A549 (cell line): ENCODE measurements around the gene PROC. TPM values are rescaled to one million over a fixed set of nuclear protein-coding genes. Genes with fewer than 3 reads are reported as not detected.

Source experiments
- ATAC-seq, 2 experiments: fragments of 200-7000 bp in 1 of 2; fragments of >200 bp in 1 of 2; cut with Nextera tagmentation in 1 of 2; cut with Tn5 transposase in 1 of 2; 3 replicates each; pipeline versions ENCODE4 v1.8.0 to v1.9.1; 2018 to 2020; ENCODE audit warnings: mild to moderate bottlenecking in 1 of 2, moderate library complexity in 1 of 2
- CTCF ChIA-PET: fragments of 300-600 bp; sonication (Branson Sonifier 250); formaldehyde crosslinking; extraction: SDS; loops from one replicate; lab custom pipeline; 2021; ENCODE audit warnings: antibody characterized with exemption, inconsistent platforms; lab: Yijun Ruan, JAX
- POLR2A ChIA-PET: fragments of 350-600 bp; formaldehyde crosslinking; extraction: SDS; loops from one replicate; lab custom pipeline; 2021; ENCODE audit warnings: antibody characterized with exemption, inconsistent platforms; lab: Yijun Ruan, JAX
- DNase-seq, 2 experiments: peaks; one replicate each; pipeline versions ENCODE4 v3.0.0 to v3.0.0-alpha.2; 2011 to 2016; ENCODE audit warnings: low read depth in 1 of 2, low spot score in 1 of 2
- FAIRE-seq: peaks from 2 replicates; lab custom pipeline; 2011; peaks lifted over from hg19 to GRCh38; lab: Jason Lieb, UNC
- H3K27ac ChIP-seq, 2 experiments: fragments of >200 bp; sonication (Bioruptor Twin); formaldehyde crosslinking; 3 replicates each; pipeline ENCODE4 v1.5.1; 2016 to 2017
- H3K4me1 ChIP-seq: fragments of >200 bp; sonication (Bioruptor Twin); formaldehyde crosslinking; 3 replicates; pipeline ENCODE4 v1.6.1; 2016
- H3K4me2 ChIP-seq: fragments of >200 bp; sonication (Bioruptor Twin); formaldehyde crosslinking; 3 replicates; pipeline ENCODE4 v1.6.1; 2016
- H3K4me3 ChIP-seq: fragments of >200 bp; sonication (Bioruptor Twin); formaldehyde crosslinking; 3 replicates; pipeline ENCODE4 v1.5.1; 2016
- H3K9me3 ChIP-seq: fragments of >200 bp; sonication (Bioruptor Twin); formaldehyde crosslinking; 3 replicates; pipeline ENCODE4 v1.6.1; 2016
- ATOH8 ChIP-seq: fragments of 250-450 bp; sonication (Bioruptor Pico); IDR thresholded peaks from 2 replicates; pipeline ENCODE4 v1.5.0; 2020; ENCODE audit warnings: low read depth, mild to moderate bottlenecking, moderate library complexity
- BHLHE40 ChIP-seq: IDR thresholded peaks from 2 replicates; pipeline ENCODE4 v1.6.1; 2012; ENCODE audit warnings: low read depth, low read length, inconsistent platforms
- CBX8 ChIP-seq: fragments of 200-600 bp; sonication (generic); IDR thresholded peaks from 2 replicates; pipeline ENCODE4 v1.6.1; 2016
- CHD2 ChIP-seq: fragments of 150-350 bp; IDR thresholded peaks from 2 replicates; pipeline ENCODE4 v1.6.1; 2014; ENCODE audit warnings: low read length; ENCODE audit not compliant: partially characterized antibody
- CTCF ChIP-seq: fragments of >200 bp; sonication (Bioruptor Twin); formaldehyde crosslinking; IDR thresholded peaks from 3 replicates; pipeline ENCODE4 v1.5.1; 2016
- ELK1 ChIP-seq: fragments of 150-350 bp; IDR thresholded peaks from 2 replicates; pipeline ENCODE4 v1.6.1; 2014; ENCODE audit warnings: low read depth, mild to moderate bottlenecking, low read length
- FOSL2 ChIP-seq, 2 experiments: fragments of 450-650 bp in 1 of 2; fragments of >200 bp in 1 of 2; sonication (Bioruptor Twin) in 1 of 2; formaldehyde crosslinking; IDR thresholded peaks; 2 replicates each; pipeline versions ENCODE4 v1.5.0 to v1.6.1; 2016 to 2020; ENCODE audit warnings: mild to moderate bottlenecking in 1 of 2, moderate library complexity in 1 of 2
- FOXS1 ChIP-seq: fragments of 250-450 bp; sonication (Bioruptor Pico); IDR thresholded peaks from 2 replicates; pipeline ENCODE4 v1.5.0; 2020; ENCODE audit warnings: mild to moderate bottlenecking, moderate library complexity
- HDAC2 ChIP-seq: fragments of 200-600 bp; sonication (generic); IDR thresholded peaks from 2 replicates; pipeline ENCODE4 v1.6.1; 2016
- HES2 ChIP-seq: fragments of >200 bp; sonication (Bioruptor Twin); formaldehyde crosslinking; IDR thresholded peaks from 2 replicates; pipeline ENCODE4 v1.6.1; 2016
- HOXB13 ChIP-seq: fragments of 250-450 bp; sonication (Bioruptor Pico); IDR thresholded peaks from 2 replicates; pipeline ENCODE4 v1.5.0; 2020; ENCODE audit warnings: low read depth, mild to moderate bottlenecking, moderate library complexity
- HOXB5 ChIP-seq: fragments of 250-450 bp; sonication (Bioruptor Pico); IDR thresholded peaks from 2 replicates; pipeline ENCODE4 v1.5.0; 2020; ENCODE audit warnings: mild to moderate bottlenecking, moderate library complexity
- KDM1A ChIP-seq: fragments of 200-600 bp; sonication (generic); IDR thresholded peaks from 2 replicates; pipeline ENCODE4 v1.6.1; 2016; ENCODE audit warnings: low read depth, mild to moderate bottlenecking
- MYC ChIP-seq: IDR thresholded peaks from 2 replicates; pipeline ENCODE4 v1.6.1; 2012; ENCODE audit warnings: mild to moderate bottlenecking, inconsistent platforms, low read length, improper control_type of control experiment, borderline replicate concordance
- NPAS2 ChIP-seq: fragments of 250-450 bp; sonication (Bioruptor Pico); IDR thresholded peaks from 2 replicates; pipeline ENCODE4 v1.8.0; 2022; ENCODE audit warnings: mild to moderate bottlenecking, moderate library complexity, borderline replicate concordance
- NR3C1 ChIP-seq: fragments of >200 bp; sonication (Bioruptor Twin); formaldehyde crosslinking; IDR thresholded peaks from 3 replicates; pipeline ENCODE4 v1.6.1; 2017
- POLR2A ChIP-seq: IDR thresholded peaks from 2 replicates; pipeline ENCODE4 v1.6.1; 2012; ENCODE audit warnings: mild to moderate bottlenecking, low read length
- RCOR1 ChIP-seq: fragments of 150-350 bp; IDR thresholded peaks from 2 replicates; pipeline ENCODE4 v1.6.1; 2014; ENCODE audit warnings: antibody characterized with exemption, low read length, low read depth
- SREBF2 ChIP-seq: fragments of 450-650 bp; IDR thresholded peaks from 2 replicates; pipeline ENCODE4 v1.6.1; 2014; ENCODE audit warnings: mild to moderate bottlenecking, moderate library complexity
- TP53 ChIP-seq: fragments of 250-450 bp; sonication (Bioruptor Pico); IDR thresholded peaks from 2 replicates; pipeline ENCODE4 v1.5.0; 2021; ENCODE audit warnings: mild to moderate bottlenecking, moderate library complexity
- USF2 ChIP-seq: fragments of 450-650 bp; IDR thresholded peaks from 2 replicates; pipeline ENCODE4 v1.6.1; 2014; ENCODE audit warnings: antibody characterized with exemption
- ZC3H11A ChIP-seq: fragments of 450-650 bp; IDR thresholded peaks from 2 replicates; pipeline ENCODE4 v1.6.1; 2014; ENCODE audit warnings: antibody characterized with exemption, mild to moderate bottlenecking
- ZFP36 ChIP-seq: fragments of 450-650 bp; IDR thresholded peaks from 2 replicates; pipeline ENCODE4 v1.6.1; 2014; ENCODE audit warnings: borderline replicate concordance; ENCODE audit not compliant: partially characterized antibody
- WGBS: methylation state at CpG from one replicate; pipeline ENCODE4 v1.1.6; 2017; ENCODE audit errors: missing lambda C conversion rate; 5-methylcytosine and 5-hydroxymethylcytosine counted together
- polyA plus RNA-seq, 4 experiments: library from polyadenylated mRNA; depleted of rRNA in 3 of 4; stranded (reverse); fragments of >200 nt; fragmentation: RNase III in 1 of 4; extraction: RNeasy Plus Mini Kit Qiagen cat#74134 plus additional on column Dnase treatment in 1 of 4; gene quantifications; 2 replicates in 3 of 4; 3 replicates in 1 of 4; pipeline ENCODE4 v1.2.3, GENCODE V29; 2011 to 2017

PROC gene
- polyA plus RNA-seq, 2 of the 4 experiments (the other 2 are of a cell fraction) = 2.0 to 7.9 TPM

- TF ChIP-seq CTCF (no peak), CBX8 (no peak), MYC (no peak), KDM1A (no peak)
Measured at GRCh38 chr2:127469974-127470373, 51.7 kb downstream of the PROC start (continued).

- WGBS = 90% methylated on average over 4 of the region's 4 CpGs
- ChIA-PET CTCF (interaction anchor here (0.5 to 1.0 kb wide), 3 partner anchors 8 to 282 kb away, joined by 3 to 7 read pairs (median 4); no protein-coding TSS in a partner anchor), POLR2A (no interaction called here)
- no peak for FAIRE-seq
- no peak for TF ChIP-seq ZC3H11A
- no peak for TF ChIP-seq ELK1
- TF ChIP-seq FOSL2 (IDR thresholded peaks at IDR 0.05) = no peak
- no peak for TF ChIP-seq FOSL2 (CRISPR knock-in tag; IDR thresholded peaks at IDR 0.05)
- no peak for TF ChIP-seq RCOR1
- no peak for TF ChIP-seq USF2
- no peak for TF ChIP-seq TP53
- TF ChIP-seq HES2 = no peak
- no peak for TF ChIP-seq HOXB5 (CRISPR knock-in tag)
- no peak for TF ChIP-seq ZFP36
- no peak for TF ChIP-seq POLR2A
- TF ChIP-seq FOXS1 (CRISPR knock-in tag) = no peak
- no peak for TF ChIP-seq HOXB13 (CRISPR knock-in tag)
- TF ChIP-seq ATOH8 (CRISPR knock-in tag) = no peak
- peaks cover 8% of the 10 kb centered on the region; the same call in 2 of the 3 replicates for H3K4me1 ChIP-seq
- DNase-seq = no peak
- H3K9me3 ChIP-seq = peaks cover 3% of the 10 kb centered on the region; the same call in 1 of the 3 replicates
- H3K27ac ChIP-seq = no peak overlapping the region
- no peak overlapping the region for H3K4me3 ChIP-seq
- no peak overlapping the region for H3K4me2 ChIP-seq
- ATAC-seq = no peak
Measured at GRCh38 chr2:127471286-127471988, 53.2 kb downstream of the PROC start.

GRCh38 chr2:127472268-127472667 is 54.0 kb downstream of the PROC start:
- DNase-seq (no peak), ATAC-seq (peak; percentile 20 to 50; a peak in 2 of 6 replicates)
- CTCF ChIA-PET = interaction anchor here (1.0 to 1.1 kb wide), 2 partner anchors 270 to 386 kb away, joined by 3 read pairs; partner anchors contain the start of gene POLR2D
- H3K9me3 ChIP-seq = peaks cover 3% of the 10 kb centered on the region; the same call in 1 of the 3 replicates
- H3K27ac ChIP-seq = no peak overlapping the region
- H3K4me2 ChIP-seq = no peak overlapping the region
- no peak for TF ChIP-seq ELK1
- TF ChIP-seq NPAS2 (CRISPR knock-in tag) = no peak
- TF ChIP-seq CTCF = no peak
- no peak for TF ChIP-seq SREBF2
- no peak for TF ChIP-seq HDAC2
- no peak for TF ChIP-seq NR3C1
- TF ChIP-seq CHD2 = no peak
- no peak for TF ChIP-seq CBX8
- TF ChIP-seq BHLHE40 = no peak
- TF ChIP-seq, all 56 proteins: peak for 0
- no peak overlapping the region for H3K4me3 ChIP-seq
- POLR2A ChIA-PET = no interaction called here
- WGBS = 100% methylated on average over 1 of the region's 1 CpG
- H3K4me1 ChIP-seq = peaks cover 8% of the 10 kb centered on the region; the same call in 2 of the 3 replicates
- FAIRE-seq = no peak
